CD4-positive, alpha-beta T cell (primary cell): ENCODE measurements around the gene PNLIPRP1. TPM values are rescaled to one million over a fixed set of nuclear protein-coding genes. Genes with fewer than 3 reads are reported as not detected.

Source experiments
- ATAC-seq: fragments of 200-7000 bp; cut with Tn5 transposase; one replicate; pipeline ENCODE4 v1.10.0; 2022; ENCODE audit warnings: mild to moderate bottlenecking; ENCODE audit not compliant: poor library complexity
- CTCF ChIA-PET: fragments of 350-600 bp; sonication (Branson Sonifier 250); formaldehyde crosslinking; loops from one replicate; lab custom pipeline; 2021; ENCODE audit warnings: antibody characterized with exemption, inconsistent platforms; lab: Charles Lee
- POLR2A ChIA-PET: fragments of 350-600 bp; sonication (Branson Sonifier 250); formaldehyde crosslinking; loops from one replicate; lab custom pipeline; 2021; ENCODE audit warnings: antibody characterized with exemption, inconsistent platforms; lab: Charles Lee
- DNase-seq, 14 experiments: peaks; one replicate each; pipeline ENCODE4 v3.0.0-alpha.2; 2013 to 2020; ENCODE audit warnings: mixed read lengths in 2 of 14
- H3K27ac ChIP-seq, 2 donors: one replicate each; pipeline versions ENCODE4 v1.5.1 to v1.7.0; 2013; ENCODE audit warnings: low read length in 2 of 2, low read depth in 1 of 2, mild to moderate bottlenecking in 1 of 2
- H3K27me3 ChIP-seq, 2 experiments: 1 replicate in 1 of 2; 2 replicates in 1 of 2; pipeline versions ENCODE4 v1.6.1 to v1.7.0; 2013; ENCODE audit warnings: low read length in 2 of 2, control low read depth in 1 of 2, mild to moderate bottlenecking in 1 of 2, moderate library complexity in 1 of 2; ENCODE audit not compliant: insufficient read depth in 2 of 2, control insufficient read depth in 1 of 2
- H3K36me3 ChIP-seq: one replicate; pipeline ENCODE4 v1.6.1; 2013; ENCODE audit warnings: low read length, control low read depth; ENCODE audit not compliant: insufficient read depth
- H3K4me1 ChIP-seq: one replicate; pipeline ENCODE4 v1.6.1; 2013; ENCODE audit warnings: low read length, control low read depth; ENCODE audit not compliant: insufficient read depth
- H3K4me3 ChIP-seq: one replicate; pipeline ENCODE4 v1.5.1; 2013; ENCODE audit warnings: mild to moderate bottlenecking, low read length, moderate library complexity
- H3K9me3 ChIP-seq, 2 experiments: 1 replicate in 1 of 2; 2 replicates in 1 of 2; pipeline versions ENCODE4 v1.6.1 to v1.7.0; 2013; ENCODE audit warnings: low read length in 2 of 2, mild to moderate bottlenecking in 2 of 2, control low read depth in 1 of 2, moderate library complexity in 1 of 2; ENCODE audit not compliant: control insufficient read depth in 1 of 2, insufficient read depth in 1 of 2
- H3K27ac Mint-ChIP-seq: one replicate; pipeline ENCODE4 v1.8.0; 2020; ENCODE audit warnings: mixed read lengths
- H3K27me3 Mint-ChIP-seq: one replicate; pipeline ENCODE4 v1.8.0; 2021; ENCODE audit warnings: mixed read lengths
- H3K36me3 Mint-ChIP-seq: one replicate; pipeline ENCODE4 v1.8.0; 2021; ENCODE audit warnings: low read depth, mixed read lengths
- H3K4me1 Mint-ChIP-seq: one replicate; pipeline ENCODE4 v1.8.0; 2021; ENCODE audit warnings: low read depth, mixed read lengths
- H3K4me3 Mint-ChIP-seq: one replicate; pipeline ENCODE4 v1.8.0; 2020; ENCODE audit warnings: mild to moderate bottlenecking, mixed read lengths
- H3K9me3 Mint-ChIP-seq: one replicate; pipeline ENCODE4 v1.8.0; 2020; ENCODE audit warnings: mixed read lengths
- CTCF ChIP-seq: fragments of 200-600 bp; IDR thresholded peaks from one replicate; pipeline ENCODE4 v1.8.0; 2022; ENCODE audit warnings: antibody characterized with exemption, mild to moderate bottlenecking
- intact Hi-C, 2 experiments: fragments of 100-400 bp; cut with DNase I in 1 of 2; cut with micrococcal nuclease in 1 of 2; formaldehyde crosslinking; loops; one replicate each; pipeline versions ENCODE4 v1.15.1 to v1.9.0; 2023 to 2025; cut with DNase I, micrococcal nuclease
- total RNA-seq, 174 experiments: library from RNA in 2 of 174; stranded (reverse) in 2 of 174; gene quantifications; one replicate each; pipeline ENCODE4 v1.2.3 and lab custom pipeline; 2021 to 2026

Gene PNLIPRP1
- total RNA-seq, 2 experiments from 2014 or later: not detected

- ChIA-PET CTCF (no interaction called here), POLR2A (no interaction called here)
- no peaks in the 10 kb centered on the region for H3K9me3 Mint-ChIP-seq
- no peak overlapping the region for H3K4me3 Mint-ChIP-seq
- Histone ChIP-seq H3K9me3 (peaks cover 0 to 5% of the 10 kb centered on the region in 2 experiments), H3K27me3 (peaks cover 0 to 2% of the 10 kb centered on the region in 2 experiments), H3K4me1 (no peaks in the 10 kb centered on the region), H3K36me3 (no peaks in the 10 kb centered on the region), H3K27ac (no peak overlapping the region), H3K4me3 (no peak overlapping the region)
- DNase-seq (no peak), ATAC-seq (no peak)
- no peak for TF ChIP-seq CTCF
- no peaks in the 10 kb centered on the region for H3K4me1 Mint-ChIP-seq
- no peak overlapping the region for H3K27ac Mint-ChIP-seq
- no peaks in the 10 kb centered on the region for H3K36me3 Mint-ChIP-seq
- peaks cover 7% of the 10 kb centered on the region for H3K27me3 Mint-ChIP-seq
- intact Hi-C loops: no loop called here
Observed at GRCh38 chr10:116589926-116590325, 833 bp upstream of the PNLIPRP1 start.

GRCh38 chr10:116593139-116593740 is 2.5 kb downstream of the PNLIPRP1 start:
- Histone ChIP-seq H3K4me3 (no peak overlapping the region), H3K27ac (no peak overlapping the region), H3K4me1 (no peaks in the 10 kb centered on the region), H3K36me3 (no peaks in the 10 kb centered on the region), H3K27me3 (peaks cover 0 to 2% of the 10 kb centered on the region in 2 experiments), H3K9me3 (no peaks in the 10 kb centered on the region)
- intact Hi-C loops: no loop called here
- H3K4me3 Mint-ChIP-seq: no peak overlapping the region
- DNase-seq (no peak), ATAC-seq (no peak)
- no peak for TF ChIP-seq CTCF
- no peaks in the 10 kb centered on the region for H3K36me3 Mint-ChIP-seq
- H3K27ac Mint-ChIP-seq: no peak overlapping the region
- H3K9me3 Mint-ChIP-seq: no peaks in the 10 kb centered on the region
- CTCF ChIA-PET: interaction anchor here (0.7 kb wide), 1 partner anchor 165 kb away, joined by 3 read pairs; no protein-coding TSS in a partner anchor
- H3K4me1 Mint-ChIP-seq: no peaks in the 10 kb centered on the region
- peaks cover 7% of the 10 kb centered on the region for H3K27me3 Mint-ChIP-seq
- POLR2A ChIA-PET: no interaction called here

GRCh38 chr10:116594525-116595035 is 3.8 kb downstream of the PNLIPRP1 start:
- H3K9me3 ChIP-seq: no peaks in the 10 kb centered on the region
- peaks cover 7% of the 10 kb centered on the region for H3K27me3 Mint-ChIP-seq
- ATAC-seq (no peak), DNase-seq (no peak)
- ChIA-PET POLR2A (no interaction called here), CTCF (interaction anchor here (0.6 kb wide), 1 partner anchor 88 kb away, joined by 3 read pairs; no protein-coding TSS in a partner anchor)
- no peak for TF ChIP-seq CTCF
- H3K27ac ChIP-seq: no peak overlapping the region
- H3K4me3 Mint-ChIP-seq: no peak overlapping the region
- H3K36me3 ChIP-seq: no peaks in the 10 kb centered on the region
- H3K27ac Mint-ChIP-seq: no peak overlapping the region
- intact Hi-C loops: no loop called here
- no peaks in the 10 kb centered on the region for H3K36me3 Mint-ChIP-seq
- H3K4me3 ChIP-seq: no peak overlapping the region
- H3K4me1 Mint-ChIP-seq: no peaks in the 10 kb centered on the region
- no peaks in the 10 kb centered on the region for H3K4me1 ChIP-seq
- H3K27me3 ChIP-seq: no peaks in the 10 kb centered on the region
- no peaks in the 10 kb centered on the region for H3K9me3 Mint-ChIP-seq
